HepG2 (cell line): ENCODE results near the gene MAMDC2. TPM values are rescaled to one million over a fixed set of nuclear protein-coding genes. Genes with fewer than 3 reads are reported as not detected.

Experiments used
- ATAC-seq: fragments of 200-7000 bp; cut with Tn5 transposase; 3 replicates; pipeline ENCODE4 v1.9.1; 2020; ENCODE audit warnings: mild to moderate bottlenecking, moderate library complexity
- BruUV-seq: library from RNA; stranded (reverse); fragments of 400-500 nt; replicated peaks from 2 replicates; lab custom pipeline; 2021; lab: Mats Ljungman, UMichigan
- CTCF ChIA-PET: fragments of 300-600 bp; formaldehyde crosslinking; extraction: SDS; loops from one replicate; lab custom pipeline; 2021; ENCODE audit warnings: low total read pairs, inconsistent platforms, low intra/inter-chr PET ratio; lab: Yijun Ruan, JAX
- POLR2A ChIA-PET: fragments of 350-600 bp; sonication (Branson Sonifier 250); formaldehyde crosslinking; loops from one replicate; lab custom pipeline; 2020; ENCODE audit warnings: antibody characterized with exemption, inconsistent platforms; lab: Yijun Ruan, JAX
- DNase-seq: peaks from one replicate; pipeline ENCODE4 v3.0.0-alpha.2; 2015; ENCODE audit warnings: low spot score
- FAIRE-seq: peaks from 3 replicates; lab custom pipeline; 2011; peaks lifted over from hg19 to GRCh38; lab: Jason Lieb, UNC
- H2AFZ ChIP-seq: one replicate; pipeline ENCODE4 v1.6.1; 2011; ENCODE audit warnings: low read length, inconsistent platforms
- H3K27ac ChIP-seq: fragments of 300-600 bp; 3 replicates; pipeline ENCODE4 v1.8.0; 2011; ENCODE audit warnings: mixed run types, mild to moderate bottlenecking, mixed read lengths, low read length, inconsistent platforms; ENCODE audit not compliant: insufficient read depth; ENCODE audit errors: extremely low read length
- H3K27me3 ChIP-seq, 2 experiments: fragments of 200-600 bp in 1 of 2; 2 replicates in 1 of 2; 3 replicates in 1 of 2; pipeline versions ENCODE4 v1.6.0 to v1.8.0; 2011; ENCODE audit warnings: low read length in 2 of 2, mild to moderate bottlenecking in 2 of 2, moderate library complexity in 2 of 2, inconsistent platforms in 1 of 2; ENCODE audit not compliant: insufficient read depth in 2 of 2, control insufficient read depth in 1 of 2
- H3K36me3 ChIP-seq, 2 experiments: fragments of 200-600 bp in 1 of 2; replicated peaks in 1 of 2; 2 replicates in 1 of 2; 3 replicates in 1 of 2; pipeline versions ENCODE4 v1.5.1 to v1.8.0; 2011; ENCODE audit warnings: low read length in 2 of 2, inconsistent platforms in 1 of 2; ENCODE audit not compliant: insufficient read depth in 2 of 2, control insufficient read depth in 1 of 2
- H3K4me1 ChIP-seq: 2 replicates; pipeline ENCODE4 v1.5.1; 2012; ENCODE audit warnings: low read length, inconsistent platforms; ENCODE audit not compliant: insufficient read depth
- H3K4me2 ChIP-seq: 2 replicates; pipeline ENCODE4 v1.6.0; 2011; ENCODE audit warnings: low read depth, low read length, inconsistent platforms
- H3K4me3 ChIP-seq, 3 experiments: fragments of 200-600 bp in 1 of 3; sonication (generic), shearing (Covaris generic) in 1 of 3; replicated peaks in 1 of 3; 2 replicates each; pipeline ENCODE4 v1.5.1; 2011 to 2016; ENCODE audit warnings: low read length in 3 of 3, inconsistent platforms in 2 of 3, low read depth in 2 of 3, mild to moderate bottlenecking in 2 of 3, control low read depth in 1 of 3, mixed read lengths in 1 of 3; ENCODE audit not compliant: insufficient read depth in 1 of 3
- H3K79me2 ChIP-seq: one replicate; pipeline ENCODE4 v1.6.1; 2011; ENCODE audit warnings: low read length, inconsistent platforms; ENCODE audit not compliant: insufficient read depth
- H3K9ac ChIP-seq: 2 replicates; pipeline ENCODE4 v1.6.0; 2011; ENCODE audit warnings: mild to moderate bottlenecking, low read depth, low read length, inconsistent platforms; ENCODE audit not compliant: insufficient read depth
- H3K9me3 ChIP-seq: 2 replicates; pipeline ENCODE4 v1.5.1; 2012; ENCODE audit warnings: mild to moderate bottlenecking, low read length
- H4K20me1 ChIP-seq: 2 replicates; pipeline ENCODE4 v1.6.0; 2011; ENCODE audit warnings: inconsistent platforms, mild to moderate bottlenecking, low read length, moderate library complexity; ENCODE audit not compliant: insufficient read depth
- DR1 ChIP-seq: sonication (generic); formaldehyde crosslinking; IDR thresholded peaks from 2 replicates; pipeline ENCODE4 v1.8.0; 2021; ENCODE audit warnings: mild to moderate bottlenecking, missing genetic modification reagents, inconsistent platforms
- NR2F2 ChIP-seq: IDR thresholded peaks from 2 replicates; pipeline ENCODE4 v1.6.1; 2012; ENCODE audit warnings: low read depth, inconsistent platforms, borderline replicate concordance
- PPARG ChIP-seq: conservative IDR thresholded peaks from 2 replicates; pipeline ENCODE4 v1.6.1; 2016; ENCODE audit warnings: missing biosample characterization, missing genetic modification reagents
- ZGPAT ChIP-seq: IDR thresholded peaks from 2 replicates; pipeline ENCODE4 v1.6.1; 2016; ENCODE audit warnings: mild to moderate bottlenecking
- ZMYM3 ChIP-seq: sonication (generic); formaldehyde crosslinking; IDR thresholded peaks from 2 replicates; pipeline ENCODE4 v1.5.1; 2020; ENCODE audit warnings: mild to moderate bottlenecking, missing genetic modification reagents
- ZNF446 ChIP-seq: sonication (generic); formaldehyde crosslinking; IDR thresholded peaks from 2 replicates; pipeline ENCODE4 v1.5.0; 2020; ENCODE audit warnings: mild to moderate bottlenecking, missing genetic modification reagents
- ZNF737 ChIP-seq: sonication (generic); formaldehyde crosslinking; IDR thresholded peaks from 2 replicates; pipeline ENCODE4 v1.5.0; 2020; ENCODE audit warnings: missing genetic modification reagents, mild to moderate bottlenecking, borderline replicate concordance
- ZSCAN21 ChIP-seq: sonication (generic); formaldehyde crosslinking; IDR thresholded peaks from 2 replicates; pipeline ENCODE4 v1.8.0; 2022; ENCODE audit warnings: mild to moderate bottlenecking, missing genetic modification reagents, moderate library complexity, borderline replicate concordance
- WGBS: methylation state at CpG from one replicate; pipeline ENCODE4 v1.1.6; 2017; ENCODE audit warnings: low lambda C conversion rate; 5-methylcytosine and 5-hydroxymethylcytosine counted together
- in situ Hi-C: cut with HindIII; loops from 2 replicates; pipeline ENCODE4 v1.10.0; 2017; ENCODE audit warnings: low pct_unique_long_range_greater_than_20kb; ENCODE audit not compliant: extremely low pct_ligation_motif_present
- intact Hi-C: fragments of 100-400 bp; cut with micrococcal nuclease; formaldehyde crosslinking; loops from one replicate; pipeline ENCODE4 v1.10.0; 2022; ENCODE audit not compliant: unreplicated experiment
- polyA plus RNA-seq, 8 experiments: library from polyadenylated mRNA; depleted of rRNA in 3 of 8; stranded (reverse) in 7 of 8; unstranded in 1 of 8; fragments of >200 nt; fragmentation: Illumina TruSeq in 4 of 8; extraction: Trizol in 4 of 8; gene quantifications; 2 replicates each; pipeline versions ENCODE4 v1.2.1 to v1.2.3, GENCODE V29; 2011 to 2016; ENCODE audit warnings: low read depth in 4 of 8, missing spikeins in 1 of 8, mixed read lengths in 1 of 8; ENCODE audit not compliant: insufficient read depth in 1 of 8
- total RNA-seq, 5 experiments: library from RNA; depleted of rRNA; stranded (reverse); fragments of >200 nt; fragmentation: Illumina TruSeq; extraction: Trizol; gene quantifications; 2 replicates each; pipeline ENCODE4 v1.2.3, GENCODE V29; 2016; ENCODE audit warnings: low read depth in 1 of 5
- TF ChIP-seq, protein P1 (sequence below): sonication (generic); formaldehyde crosslinking; IDR thresholded peaks from 2 replicates; pipeline ENCODE4 v1.4.0; 2020; ENCODE audit warnings: missing genetic modification reagents

The MAMDC2 gene
- total and polyA plus RNA-seq, 2 of the 13 experiments (the other 11 are each of a cell fraction or from before 2014, with no cell fraction given) = not detected

DNA sequence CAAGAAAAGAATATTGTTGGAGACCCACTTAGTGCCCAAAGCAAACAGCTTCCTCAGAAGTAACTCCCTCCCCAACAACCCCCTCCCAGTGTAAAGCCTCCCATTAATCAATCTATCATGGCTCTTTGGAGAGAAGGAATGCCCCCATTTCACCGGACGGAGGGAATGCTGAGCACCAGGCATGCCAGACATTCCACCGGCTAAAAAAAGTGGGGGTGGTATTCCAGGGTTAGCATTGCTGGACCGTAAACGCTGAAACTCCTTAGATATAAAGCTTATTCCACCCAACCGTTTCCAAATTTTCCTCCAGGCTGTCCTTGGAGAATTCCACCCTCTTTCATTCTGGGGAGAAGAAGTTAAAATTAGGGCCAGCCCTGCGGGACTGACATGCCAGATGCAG, 363 bp upstream of the MAMDC2 start:
- no peak overlapping the region for H3K9ac ChIP-seq
- intact Hi-C loops = no loop called here

More for the DNA sequence above, 363 bp upstream of the MAMDC2 start:
- no peak for ATAC-seq
- 36% methylated on average over 7 of the region's 7 CpGs for WGBS
- Histone ChIP-seq H3K4me2 (peak overlapping the region; percentile 37; the same call in 1 of the 2 replicates), H3K79me2 (no peaks in the 10 kb centered on the region), H3K36me3 (no peaks in the 10 kb centered on the region), H4K20me1 (no peaks in the 10 kb centered on the region; the same call in 1 of the 2 replicates), H3K27ac (no peak overlapping the region), H3K4me1 (no peaks in the 10 kb centered on the region), H3K9me3 (peaks cover 1% of the 10 kb centered on the region; the same call in 1 of the 2 replicates), H3K27me3 (peaks cover 9 to 51% of the 10 kb centered on the region in 2 experiments)
- BruUV-seq = no TSS peak
- DNase-seq = no peak
- FAIRE-seq = no peak
- TF ChIP-seq ZMYM3 (CRISPR knock-in tag) = no peak
- TF ChIP-seq ZGPAT (CRISPR knock-in tag) = no peak
- no peak for TF ChIP-seq DR1 (CRISPR knock-in tag)
- no peak for TF ChIP-seq ZNF446 (CRISPR knock-in tag)
- TF ChIP-seq NR2F2 = no peak
- TF ChIP-seq ZSCAN21 (CRISPR knock-in tag) = no peak
- TF ChIP-seq PPARG = no peak
- no peak for TF ChIP-seq ZNF737 (CRISPR knock-in tag)
- TF ChIP-seq, protein P1, sequence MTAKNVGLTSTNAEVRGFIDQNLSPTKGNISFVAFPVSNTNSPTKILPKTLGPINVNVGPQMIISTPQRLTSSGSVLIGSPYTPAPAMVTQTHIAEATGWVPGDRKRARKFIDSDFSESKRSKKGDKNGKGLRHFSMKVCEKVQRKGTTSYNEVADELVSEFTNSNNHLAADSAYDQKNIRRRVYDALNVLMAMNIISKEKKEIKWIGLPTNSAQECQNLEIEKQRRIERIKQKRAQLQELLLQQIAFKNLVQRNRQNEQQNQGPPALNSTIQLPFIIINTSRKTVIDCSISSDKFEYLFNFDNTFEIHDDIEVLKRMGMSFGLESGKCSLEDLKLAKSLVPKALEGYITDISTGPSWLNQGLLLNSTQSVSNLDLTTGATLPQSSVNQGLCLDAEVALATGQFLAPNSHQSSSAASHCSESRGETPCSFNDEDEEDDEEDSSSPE (CRISPR knock-in tag) = no peak
- TF ChIP-seq, all 625 proteins: peak for 0
- Histone ChIP-seq H3K4me3 (no peak overlapping the region), H2AFZ (no peak overlapping the region)
- ChIA-PET CTCF (no interaction called here), POLR2A (no interaction called here)
- in situ Hi-C loops = no loop called here
